Loucy (cell line): ENCODE data around the gene APPBP2.

Experiments used
- H2AFZ ChIP-seq: fragments of 200-600 bp; sonication (generic); 2 replicates; pipeline ENCODE4 v1.6.0; 2016; ENCODE audit warnings: antibody characterized with exemption, mild to moderate bottlenecking, low read length, moderate library complexity
- H3F3A ChIP-seq: fragments of 200-600 bp; 2 replicates; pipeline ENCODE4 v1.6.0; 2016; ENCODE audit warnings: antibody characterized with exemption, low read depth, mild to moderate bottlenecking
- H3K27me3 ChIP-seq: fragments of 200-600 bp; sonication (generic); 2 replicates; pipeline ENCODE4 v1.6.1; 2014; ENCODE audit warnings: low read length, mild to moderate bottlenecking; ENCODE audit not compliant: insufficient read depth, poor library complexity, severe bottlenecking
- H3K36me3 ChIP-seq: fragments of 200-600 bp; sonication (generic); 2 replicates; pipeline ENCODE4 v1.6.1; 2016; ENCODE audit warnings: low read length; ENCODE audit not compliant: insufficient read depth
- H3K4me1 ChIP-seq: fragments of 200-600 bp; sonication (generic); 2 replicates; pipeline ENCODE4 v1.5.1; 2014; ENCODE audit warnings: low read length, mild to moderate bottlenecking; ENCODE audit not compliant: insufficient read depth, poor library complexity, severe bottlenecking
- H3K4me2 ChIP-seq: fragments of 200-600 bp; sonication (generic); 2 replicates; pipeline ENCODE4 v1.6.0; 2014; ENCODE audit warnings: antibody characterized with exemption, low read length, low read depth, mild to moderate bottlenecking; ENCODE audit not compliant: poor library complexity, severe bottlenecking
- H3K4me3 ChIP-seq: fragments of 200-600 bp; sonication (generic); 2 replicates; pipeline ENCODE4 v1.5.1; 2014; ENCODE audit warnings: low read length, mild to moderate bottlenecking, mixed read lengths; ENCODE audit not compliant: poor library complexity, severe bottlenecking
- H3K79me2 ChIP-seq: fragments of 200-600 bp; sonication (generic); 2 replicates; pipeline ENCODE4 v1.6.1; 2014; ENCODE audit warnings: low read length; ENCODE audit not compliant: insufficient read depth
- H3K9ac ChIP-seq: fragments of 200-600 bp; sonication (generic); 2 replicates; pipeline ENCODE4 v1.6.0; 2014; ENCODE audit warnings: mild to moderate bottlenecking, low read depth, low read length, moderate library complexity; ENCODE audit not compliant: poor library complexity, severe bottlenecking
- H3K9me2 ChIP-seq: fragments of 200-600 bp; sonication (generic); replicated peaks from 2 replicates; pipeline ENCODE4 v1.6.1; 2016; ENCODE audit warnings: low read depth, low read length, mixed read lengths
- H3K9me3 ChIP-seq: fragments of 200-600 bp; sonication (generic); 2 replicates; pipeline ENCODE4 v1.6.1; 2014; ENCODE audit warnings: mild to moderate bottlenecking, antibody characterized with exemption, low read length, low read depth; ENCODE audit not compliant: insufficient read depth
- H4K20me1 ChIP-seq: fragments of 200-600 bp; sonication (generic); 2 replicates; pipeline ENCODE4 v1.6.0; 2014; ENCODE audit warnings: antibody characterized with exemption, low read length, mild to moderate bottlenecking; ENCODE audit not compliant: insufficient read depth, poor library complexity, severe bottlenecking
- EZH2phosphoT487 ChIP-seq: fragments of 200-600 bp; IDR thresholded peaks from 2 replicates; pipeline ENCODE4 v1.6.1; 2018; ENCODE audit warnings: antibody characterized with exemption, mild to moderate bottlenecking, moderate library complexity, borderline replicate concordance
- TF ChIP-seq, protein P1 (sequence below): fragments of 200-600 bp; sonication (generic); conservative IDR thresholded peaks from 2 replicates; pipeline ENCODE4 v1.5.1; 2014; ENCODE audit warnings: mild to moderate bottlenecking, antibody characterized with exemption, low read length

Gene APPBP2

DNA sequence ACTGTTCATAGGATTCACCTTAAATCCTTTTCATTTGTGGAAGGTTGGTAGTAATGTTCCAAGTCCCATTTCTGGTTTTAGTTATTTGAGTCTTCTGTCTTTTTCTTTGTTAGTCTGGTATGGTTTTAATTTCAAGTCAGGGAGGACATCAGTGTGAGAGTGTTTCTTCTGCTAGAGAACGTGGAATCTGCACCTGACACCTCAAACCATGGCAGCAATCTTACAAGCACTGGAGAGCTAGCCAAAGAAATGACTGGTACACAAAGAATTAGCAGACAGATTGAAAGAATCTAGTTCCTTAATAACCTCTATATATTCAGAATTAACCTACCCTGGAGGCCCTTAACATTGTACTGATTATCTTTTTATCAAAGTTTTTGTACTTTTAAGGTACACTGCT is 53.6 kb downstream of the APPBP2 start:
- peaks cover 11% of the 10 kb centered on the region for H3K4me1 ChIP-seq
- H4K20me1 ChIP-seq: no peaks in the 10 kb centered on the region
- no peak overlapping the region for H2AFZ ChIP-seq
- no peaks in the 10 kb centered on the region for H3K27me3 ChIP-seq
- TF ChIP-seq, protein P1, sequence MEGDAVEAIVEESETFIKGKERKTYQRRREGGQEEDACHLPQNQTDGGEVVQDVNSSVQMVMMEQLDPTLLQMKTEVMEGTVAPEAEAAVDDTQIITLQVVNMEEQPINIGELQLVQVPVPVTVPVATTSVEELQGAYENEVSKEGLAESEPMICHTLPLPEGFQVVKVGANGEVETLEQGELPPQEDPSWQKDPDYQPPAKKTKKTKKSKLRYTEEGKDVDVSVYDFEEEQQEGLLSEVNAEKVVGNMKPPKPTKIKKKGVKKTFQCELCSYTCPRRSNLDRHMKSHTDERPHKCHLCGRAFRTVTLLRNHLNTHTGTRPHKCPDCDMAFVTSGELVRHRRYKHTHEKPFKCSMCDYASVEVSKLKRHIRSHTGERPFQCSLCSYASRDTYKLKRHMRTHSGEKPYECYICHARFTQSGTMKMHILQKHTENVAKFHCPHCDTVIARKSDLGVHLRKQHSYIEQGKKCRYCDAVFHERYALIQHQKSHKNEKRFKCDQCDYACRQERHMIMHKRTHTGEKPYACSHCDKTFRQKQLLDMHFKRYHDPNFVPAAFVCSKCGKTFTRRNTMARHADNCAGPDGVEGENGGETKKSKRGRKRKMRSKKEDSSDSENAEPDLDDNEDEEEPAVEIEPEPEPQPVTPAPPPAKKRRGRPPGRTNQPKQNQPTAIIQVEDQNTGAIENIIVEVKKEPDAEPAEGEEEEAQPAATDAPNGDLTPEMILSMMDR: no peak
- TF ChIP-seq EZH2phosphoT487: no peak
- no peak overlapping the region for H3K4me2 ChIP-seq
- H3K4me3 ChIP-seq: no peak overlapping the region
- H3K9me3 ChIP-seq: peaks cover 4% of the 10 kb centered on the region; the same call in 1 of the 2 replicates
- H3K79me2 ChIP-seq: no peaks in the 10 kb centered on the region
- peaks cover 35% of the 10 kb centered on the region for H3K36me3 ChIP-seq
- H3K9ac ChIP-seq: no peak overlapping the region
- H3F3A ChIP-seq: no peaks in the 10 kb centered on the region
- H3K9me2 ChIP-seq: no peaks in the 10 kb centered on the region

DNA sequence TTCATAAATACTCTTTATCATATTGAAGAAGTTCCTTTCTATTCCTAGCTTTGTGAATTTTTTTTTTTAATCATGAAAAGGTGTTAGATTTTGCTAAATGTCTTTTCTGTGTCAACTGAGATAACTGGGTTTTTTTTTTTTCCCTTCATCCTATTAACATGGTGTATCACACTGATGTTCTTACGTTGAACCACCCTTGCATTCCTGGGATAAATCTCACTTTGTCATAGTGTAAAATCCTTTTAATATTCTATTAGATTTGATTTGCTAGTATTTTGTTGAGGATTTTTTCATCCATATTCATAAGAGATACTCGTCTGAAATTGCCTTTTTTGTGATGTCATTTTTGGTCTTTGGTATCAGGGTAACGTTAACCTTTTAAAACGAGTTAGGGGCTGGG is 54.6 kb downstream of the APPBP2 start:
- Histone ChIP-seq H3K9me3 (peaks cover 4% of the 10 kb centered on the region; the same call in 1 of the 2 replicates), H3K27me3 (no peaks in the 10 kb centered on the region), H3K79me2 (no peaks in the 10 kb centered on the region), H3K9ac (no peak overlapping the region), H3K4me1 (peaks cover 11% of the 10 kb centered on the region), H3K9me2 (no peaks in the 10 kb centered on the region), H3K4me2 (no peak overlapping the region), H3K4me3 (no peak overlapping the region), H2AFZ (no peak overlapping the region), H3F3A (no peaks in the 10 kb centered on the region), H3K36me3 (peaks cover 38% of the 10 kb centered on the region), H4K20me1 (no peaks in the 10 kb centered on the region)
- TF ChIP-seq EZH2phosphoT487: no peak
- TF ChIP-seq, protein P1: no peak

DNA sequence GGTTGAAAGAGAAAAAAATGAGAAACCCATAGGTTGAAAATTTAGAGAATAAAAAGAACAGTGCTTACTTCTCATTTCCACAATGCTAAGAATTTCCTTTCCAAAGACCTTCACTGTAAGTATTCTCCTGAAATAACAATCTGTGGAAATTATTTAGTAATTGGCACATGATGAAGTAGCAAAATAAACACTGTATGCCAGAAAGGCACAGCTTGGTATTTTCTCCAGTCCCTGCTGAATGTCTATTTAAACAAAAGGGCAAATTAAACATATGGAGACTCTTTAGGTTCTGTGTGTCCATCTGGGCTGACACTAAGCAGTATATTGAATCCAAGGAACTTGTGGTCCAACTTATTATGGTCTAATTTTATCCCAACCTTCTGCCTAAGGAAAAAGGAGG is 57.7 kb downstream of the APPBP2 start:
- peaks cover 68% of the 10 kb centered on the region for H3K36me3 ChIP-seq
- H3K9ac ChIP-seq: no peak overlapping the region
- H3K79me2 ChIP-seq: no peaks in the 10 kb centered on the region
- H3K4me1 ChIP-seq: peaks cover 11% of the 10 kb centered on the region
- no peak overlapping the region for H3K4me2 ChIP-seq
- H2AFZ ChIP-seq: no peak overlapping the region
- H3K27me3 ChIP-seq: no peaks in the 10 kb centered on the region
- H3K9me2 ChIP-seq: no peaks in the 10 kb centered on the region
- no peak overlapping the region for H3K4me3 ChIP-seq
- TF ChIP-seq, protein P1: no peak
- no peak for TF ChIP-seq EZH2phosphoT487
- H3F3A ChIP-seq: no peaks in the 10 kb centered on the region
- H3K9me3 ChIP-seq: peaks cover 4% of the 10 kb centered on the region; the same call in 1 of the 2 replicates
- no peaks in the 10 kb centered on the region for H4K20me1 ChIP-seq
